KMS-11 (cell line): ENCODE results near the gene GLIPR1.

Experiments
- H2AFZ ChIP-seq: fragments of 200-600 bp; sonication (generic); 2 replicates; pipeline ENCODE4 v1.6.1; 2016; ENCODE audit warnings: antibody characterized with exemption, mixed run types, low read depth
- H3K27ac ChIP-seq: fragments of 200-600 bp; sonication (generic); 2 replicates; pipeline ENCODE4 v1.6.1; 2016; ENCODE audit warnings: mild to moderate bottlenecking, mixed run types
- H3K27me3 ChIP-seq: fragments of 200-600 bp; sonication (generic); 2 replicates; pipeline ENCODE4 v1.6.1; 2017; ENCODE audit warnings: mild to moderate bottlenecking, low read depth, mixed run types, moderate library complexity; ENCODE audit not compliant: insufficient read depth
- H3K36me3 ChIP-seq: fragments of 200-600 bp; sonication (generic); 2 replicates; pipeline ENCODE4 v1.6.1; 2017; ENCODE audit warnings: mild to moderate bottlenecking, mixed run types; ENCODE audit not compliant: insufficient read depth
- H3K4me1 ChIP-seq: fragments of 200-600 bp; sonication (generic); 2 replicates; pipeline ENCODE4 v1.6.1; 2016; ENCODE audit warnings: mild to moderate bottlenecking, low read depth, mixed run types; ENCODE audit not compliant: poor library complexity, severe bottlenecking
- H3K4me2 ChIP-seq: fragments of 200-600 bp; sonication (generic); 2 replicates; pipeline ENCODE4 v1.7.0; 2016; ENCODE audit warnings: mild to moderate bottlenecking, mixed run types
- H3K4me3 ChIP-seq: fragments of 200-600 bp; sonication (generic); IDR thresholded peaks from 2 replicates; pipeline ENCODE4 v1.6.1; 2017; ENCODE audit warnings: low read depth, low read length, mixed read lengths; ENCODE audit not compliant: insufficient read depth
- H3K79me2 ChIP-seq: fragments of 200-600 bp; sonication (generic); 2 replicates; pipeline ENCODE4 v1.6.1; 2016; ENCODE audit warnings: low read depth, mixed run types; ENCODE audit not compliant: insufficient read depth
- H3K9ac ChIP-seq: fragments of 200-600 bp; sonication (generic); 2 replicates; pipeline ENCODE4 v1.6.1; 2016; ENCODE audit warnings: mild to moderate bottlenecking, mixed run types
- H4K20me1 ChIP-seq: fragments of 200-600 bp; sonication (generic); 2 replicates; pipeline ENCODE4 v1.6.1; 2016; ENCODE audit warnings: mild to moderate bottlenecking, mixed run types; ENCODE audit not compliant: insufficient read depth
- CTCF ChIP-seq: fragments of 200-600 bp; sonication (generic); conservative IDR thresholded peaks from 2 replicates; pipeline ENCODE4 v1.6.1; 2017; ENCODE audit warnings: low read depth, mild to moderate bottlenecking, antibody characterized with exemption, low read length, moderate library complexity, mixed read lengths

Gene GLIPR1

GRCh38 chr12:75460204-75460603 is 20.4 kb upstream of the GLIPR1 start:
- Histone ChIP-seq H3K4me2 (no peak overlapping the region), H3K4me1 (no peaks in the 10 kb centered on the region), H3K36me3 (no peaks in the 10 kb centered on the region), H3K27ac (no peak overlapping the region), H3K9ac (no peak overlapping the region), H3K4me3 (no peak overlapping the region), H4K20me1 (no peaks in the 10 kb centered on the region), H3K79me2 (no peaks in the 10 kb centered on the region), H2AFZ (no peak overlapping the region), H3K27me3 (no peaks in the 10 kb centered on the region)
- TF ChIP-seq CTCF: no peak

- Histone ChIP-seq H2AFZ (no peak overlapping the region), H4K20me1 (no peaks in the 10 kb centered on the region), H3K36me3 (no peaks in the 10 kb centered on the region), H3K79me2 (no peaks in the 10 kb centered on the region), H3K9ac (no peak overlapping the region), H3K27me3 (no peaks in the 10 kb centered on the region), H3K4me1 (no peaks in the 10 kb centered on the region), H3K4me3 (no peak overlapping the region), H3K4me2 (no peak overlapping the region), H3K27ac (no peak overlapping the region)
- TF ChIP-seq CTCF: no peak
These were observed 8.4 kb upstream of the GLIPR1 start for GRCh38 chr12:75471902-75472890.

GRCh38 chr12:75474116-75474515 is 6.4 kb upstream of the GLIPR1 start:
- H2AFZ ChIP-seq: no peak overlapping the region
- no peak for TF ChIP-seq CTCF
- H3K36me3 ChIP-seq: no peaks in the 10 kb centered on the region
- no peaks in the 10 kb centered on the region for H3K4me1 ChIP-seq
- no peaks in the 10 kb centered on the region for H3K79me2 ChIP-seq
- no peak overlapping the region for H3K27ac ChIP-seq
- no peak overlapping the region for H3K4me3 ChIP-seq
- H3K9ac ChIP-seq: no peak overlapping the region
- H4K20me1 ChIP-seq: no peaks in the 10 kb centered on the region
- H3K4me2 ChIP-seq: no peak overlapping the region
- H3K27me3 ChIP-seq: no peaks in the 10 kb centered on the region

- Histone ChIP-seq H2AFZ (no peak overlapping the region), H3K27ac (no peak overlapping the region), H3K9ac (no peak overlapping the region), H3K4me2 (no peak overlapping the region), H3K4me1 (no peaks in the 10 kb centered on the region), H3K4me3 (no peak overlapping the region), H3K36me3 (no peaks in the 10 kb centered on the region), H3K27me3 (no peaks in the 10 kb centered on the region), H4K20me1 (no peaks in the 10 kb centered on the region), H3K79me2 (no peaks in the 10 kb centered on the region)
- no peak for TF ChIP-seq CTCF
These were observed 4.5 kb upstream of the GLIPR1 start for GRCh38 chr12:75476071-75476470.
